NCI-H446 treated with DMSO at 0.1 percent for 48 hours (cell line): ENCODE measurements around the gene NRG2.

Experiments
- DNase-seq: peaks from one replicate; lab custom pipeline; 2025; lab: John Stamatoyannopoulos, UW

Gene NRG2

DNA sequence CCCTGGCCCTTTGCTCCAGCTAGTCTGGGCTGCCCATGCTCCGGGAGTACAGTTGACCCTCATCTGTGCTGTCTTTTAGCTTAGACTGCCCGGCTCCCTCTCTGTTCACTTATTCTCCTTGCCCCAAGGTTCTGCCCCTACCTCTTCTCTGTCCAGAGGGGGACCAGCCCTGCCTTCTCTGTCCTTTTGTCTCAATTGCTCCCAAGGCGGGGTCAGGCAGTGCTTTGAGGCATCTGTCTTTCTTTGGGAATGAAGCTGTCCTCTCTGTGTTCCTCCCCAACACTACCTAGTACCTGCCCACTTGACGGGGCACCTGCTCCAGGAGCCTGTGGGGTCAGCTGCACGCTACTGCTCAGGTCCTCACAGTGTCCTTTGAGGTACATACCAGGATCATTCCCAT, 188.1 kb downstream of the NRG2 start:
- DNase-seq, result no peak

DNA sequence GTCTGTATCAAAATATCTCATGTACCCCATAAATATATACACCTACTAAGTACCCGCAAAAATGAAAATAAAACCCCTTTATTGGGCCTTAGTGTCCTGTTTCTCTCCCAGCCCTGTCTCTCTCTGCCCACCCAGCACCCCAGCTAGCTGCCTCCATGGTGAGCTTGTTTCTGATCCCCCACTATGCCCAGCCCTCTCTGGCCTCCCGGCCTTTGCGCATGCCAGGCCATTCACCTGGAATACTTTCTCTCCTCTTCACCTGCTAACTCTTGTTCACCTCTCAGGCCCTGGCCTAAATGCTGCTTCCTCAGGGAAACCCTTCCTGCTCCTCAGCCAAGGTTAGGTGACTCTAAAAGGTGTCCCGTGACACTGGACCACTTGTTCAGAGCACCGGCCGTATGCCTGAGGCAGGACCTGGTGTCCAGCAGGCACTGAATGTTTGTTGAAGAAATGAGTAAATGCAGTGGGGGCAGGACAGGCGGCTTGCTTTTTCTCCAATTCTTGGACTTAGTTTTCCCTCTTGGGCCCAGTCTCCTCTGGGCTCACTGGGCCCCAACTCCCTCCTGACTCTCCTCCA, 189.0 kb downstream of the NRG2 start:
- no peak for DNase-seq

DNA sequence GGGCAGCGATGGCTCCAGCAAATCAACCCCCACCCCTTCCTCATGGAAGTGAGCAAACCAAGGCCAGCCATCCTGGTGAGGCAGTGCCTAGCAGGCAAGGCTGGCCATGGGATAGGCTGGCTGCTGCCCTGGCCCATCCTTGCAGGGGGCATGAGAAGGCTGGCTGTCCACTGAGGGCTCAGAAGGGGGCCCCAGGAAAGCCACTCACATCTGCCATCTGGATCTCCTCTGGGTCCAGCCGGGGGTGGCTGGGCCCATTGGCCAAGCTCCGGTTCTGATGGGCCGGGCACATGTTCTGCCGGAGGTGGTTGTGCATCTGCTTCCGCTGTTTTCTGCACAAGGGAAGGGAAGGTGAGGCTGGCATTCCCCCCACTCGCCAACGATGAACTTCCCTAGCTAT, 190.4 kb downstream of the NRG2 start:
- DNase-seq, result no peak

- DNase-seq, result no peak
These were observed 191.5 kb downstream of the NRG2 start for GRCh38 chr5:139851558-139851957.

- DNase-seq, result no peak
These were observed 192.6 kb downstream of the NRG2 start for GRCh38 chr5:139850423-139851016.

DNA sequence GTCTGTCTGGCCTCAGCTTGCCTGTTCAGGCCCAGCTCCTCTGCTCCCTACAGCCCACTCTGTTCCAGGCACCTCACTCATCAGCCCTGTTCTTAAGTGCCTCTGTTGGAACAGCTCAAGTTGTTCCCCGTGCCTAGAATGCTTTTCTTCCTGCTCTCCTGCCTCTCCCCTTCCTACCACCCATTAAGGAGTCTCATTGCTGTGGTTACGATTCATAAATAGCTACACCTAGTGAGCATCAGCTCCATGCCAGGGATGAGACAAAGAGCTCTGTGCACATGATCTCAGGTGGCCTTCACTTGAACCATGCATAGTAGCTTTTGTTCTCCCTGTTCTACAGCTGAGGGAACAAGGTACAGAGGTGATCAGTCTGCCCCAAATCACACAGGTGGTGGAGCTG, 193.2 kb downstream of the NRG2 start:
- no peak for DNase-seq

DNA sequence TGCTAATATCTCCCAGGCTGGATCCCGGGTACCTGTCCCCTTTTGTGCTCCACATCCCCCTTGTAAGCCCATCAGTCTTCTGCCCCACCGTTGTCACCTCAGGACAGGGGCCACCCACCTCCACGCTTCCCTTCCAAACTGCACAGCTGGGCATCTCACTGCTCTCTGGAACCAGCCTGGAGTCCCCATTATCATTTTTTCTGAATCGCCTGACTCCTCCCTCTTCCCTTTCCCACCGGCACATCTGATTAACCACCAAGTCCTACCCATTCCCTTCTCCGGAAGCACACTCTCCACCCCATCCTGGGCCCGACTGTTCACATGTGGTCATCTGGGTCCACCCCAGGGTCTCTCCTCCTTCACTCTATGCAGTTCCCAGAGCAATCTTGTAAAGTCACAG, 193.6 kb downstream of the NRG2 start:
- no peak for DNase-seq

- no peak for DNase-seq
These were observed 194.5 kb downstream of the NRG2 start for GRCh38 chr5:139848508-139849100.

- no peak for DNase-seq
These were observed 195.2 kb downstream of the NRG2 start for GRCh38 chr5:139847790-139848507.

GRCh38 chr5:139847091-139847490, 196.0 kb downstream of the NRG2 start:
- DNase-seq, result no peak

GRCh38 chr5:139845846-139846681, 197.0 kb downstream of the NRG2 start:
- no peak for DNase-seq

DNA sequence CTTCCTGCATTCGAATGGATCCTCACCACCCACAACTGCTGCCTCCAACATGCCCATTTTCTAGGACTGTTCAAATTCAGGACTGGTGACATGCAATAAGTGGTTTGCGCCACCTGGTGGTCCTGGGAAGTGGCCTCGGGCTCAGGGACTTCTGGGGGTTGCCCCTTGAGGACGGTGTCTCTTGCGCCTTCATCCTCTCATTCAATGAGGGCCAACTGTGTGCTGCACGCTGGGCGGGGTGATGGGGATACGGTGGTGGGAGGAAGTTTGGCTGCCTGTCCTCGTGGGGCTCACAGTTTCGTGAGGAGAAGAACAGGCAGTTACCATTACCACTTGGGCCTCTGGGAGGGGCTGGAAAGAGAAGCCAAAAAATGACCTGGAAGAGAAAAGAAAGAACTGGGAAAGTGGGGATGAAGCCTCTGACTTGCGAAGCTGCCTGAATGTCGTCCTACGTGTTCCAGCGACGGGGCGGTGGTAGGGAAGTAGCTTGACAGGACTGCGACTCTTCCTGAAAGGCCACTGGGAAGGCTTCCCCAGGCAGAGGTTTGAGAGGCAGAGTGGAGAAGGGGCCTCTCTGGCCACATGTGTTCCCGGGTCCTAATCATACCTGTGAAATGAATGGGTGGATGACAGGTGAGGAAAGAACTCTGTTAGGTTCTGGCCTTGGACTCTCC, 198.5 kb downstream of the NRG2 start:
- DNase-seq, result no peak

DNA sequence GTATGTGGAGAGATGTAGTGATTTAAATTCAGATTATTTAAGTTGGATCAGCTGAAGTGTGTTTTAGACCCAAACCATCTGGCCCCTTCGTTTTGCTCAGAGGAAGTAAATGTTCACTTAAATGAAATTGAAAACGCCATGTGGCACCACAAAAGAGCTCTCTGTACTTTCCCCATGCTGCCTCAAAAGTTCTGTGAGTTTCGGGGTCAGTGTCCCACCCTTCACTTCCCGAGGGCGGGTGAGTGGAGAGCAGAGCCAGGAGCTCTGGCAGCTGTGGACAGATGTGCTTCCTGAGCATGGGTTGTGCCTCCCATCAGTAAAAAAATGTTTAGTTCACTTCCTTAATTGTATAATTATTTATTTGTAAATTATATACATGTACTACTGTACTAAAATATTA, 199.1 kb downstream of the NRG2 start:
- DNase-seq, result no peak

GRCh38 chr5:139842321-139842720, 200.8 kb downstream of the NRG2 start:
- DNase-seq, result no peak

- DNase-seq, result no peak
These were observed 201.6 kb downstream of the NRG2 start for GRCh38 chr5:139841549-139841948.

DNA sequence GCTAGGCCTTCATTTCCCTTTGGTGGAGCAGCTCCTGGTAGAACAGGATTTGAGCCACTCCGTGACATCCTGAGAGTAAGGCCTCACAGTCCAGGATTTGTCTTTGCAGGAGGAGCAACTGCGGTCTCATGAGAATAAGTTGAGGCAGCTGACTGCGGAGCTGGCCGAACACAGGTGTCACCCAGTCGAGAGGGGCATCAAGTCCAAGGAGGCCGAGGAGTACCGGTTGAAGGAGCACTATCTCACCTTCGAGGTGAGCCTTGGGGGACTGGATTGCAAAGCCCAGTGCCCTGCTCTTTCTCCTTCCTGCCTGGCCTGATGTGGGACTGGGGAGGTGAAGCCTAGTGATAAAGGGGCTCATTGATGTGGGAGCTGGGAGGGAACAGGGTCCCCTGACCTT, 203.2 kb downstream of the NRG2 start:
- DNase-seq, result no peak

DNA sequence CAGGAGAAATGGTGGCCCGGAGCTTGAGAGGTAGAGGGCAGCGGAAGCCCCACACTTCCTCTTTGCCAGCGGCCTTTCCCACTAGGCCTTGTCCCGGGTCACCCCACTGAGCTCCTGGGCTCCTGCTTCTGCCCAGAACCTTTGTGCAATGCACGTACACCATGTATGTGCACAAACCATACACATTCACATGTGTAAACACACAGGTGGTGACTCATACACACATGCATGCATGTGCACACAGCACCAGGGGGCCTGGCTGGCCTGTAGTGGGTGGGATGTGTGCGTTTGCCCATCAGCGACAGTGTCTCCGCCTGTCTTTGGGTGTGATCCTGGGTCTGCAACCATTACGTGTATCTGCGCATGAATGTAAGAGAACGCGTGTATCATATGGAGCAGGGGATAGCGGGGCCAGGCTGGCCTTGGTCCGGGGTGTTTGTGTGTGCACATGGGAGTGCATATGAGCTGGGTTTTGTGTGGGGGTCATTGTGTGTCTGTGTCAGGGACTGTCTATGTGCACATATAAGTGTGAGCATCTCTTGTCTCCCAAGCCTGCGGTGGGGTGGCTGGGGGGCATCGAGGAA, 203.8 kb downstream of the NRG2 start:
- no peak for DNase-seq

DNA sequence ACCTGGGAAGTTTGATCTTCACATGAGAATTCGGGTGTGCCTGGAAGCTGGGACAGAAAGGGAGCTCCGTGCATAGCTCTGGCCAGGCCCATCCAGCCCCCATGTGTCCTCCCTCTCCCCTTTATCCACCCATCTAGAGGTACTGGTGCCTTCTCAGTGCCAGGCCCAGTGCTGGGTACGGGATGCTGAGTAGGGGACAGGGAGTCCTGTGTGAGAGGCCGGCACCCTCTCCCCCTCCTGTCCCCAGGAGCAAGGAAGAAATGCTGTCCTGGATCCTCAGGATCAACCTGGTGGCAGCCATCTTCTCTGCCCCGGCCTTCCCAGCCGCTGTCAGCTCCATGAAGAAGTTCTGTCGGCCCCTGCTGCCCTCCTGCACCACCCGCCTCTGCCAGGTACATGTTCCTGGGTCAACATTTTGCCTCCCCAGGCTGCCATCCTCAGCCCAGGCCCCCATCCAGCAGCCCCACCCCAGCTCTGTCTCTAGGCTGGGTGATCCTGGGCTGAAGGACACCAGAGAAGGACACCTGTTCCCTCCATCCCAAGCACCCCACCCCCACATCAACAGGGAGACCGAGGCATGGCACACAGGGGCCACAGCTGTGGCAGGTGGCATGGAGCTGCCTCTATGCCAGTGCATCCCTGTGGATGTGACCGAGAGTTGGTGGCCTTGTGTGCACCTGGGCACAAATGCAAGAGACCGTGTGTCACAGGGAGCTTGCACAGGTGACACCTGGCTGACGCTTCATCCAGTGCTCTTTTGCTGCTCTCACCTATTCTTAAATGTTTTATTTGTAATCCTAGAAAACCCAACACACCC, 204.5 kb downstream of the NRG2 start:
- no peak for DNase-seq

- DNase-seq, result no peak
These were observed 205.3 kb downstream of the NRG2 start for GRCh38 chr5:139837711-139838380.
